HepG2 (cell line): ENCODE results near the gene CKB. TPM values are rescaled to one million over a fixed set of nuclear protein-coding genes. Genes with fewer than 3 reads are reported as not detected.

Experiments
- ATAC-seq: fragments of 200-7000 bp; cut with Tn5 transposase; 3 replicates; pipeline ENCODE4 v1.9.1; 2020; ENCODE audit warnings: mild to moderate bottlenecking, moderate library complexity
- BruUV-seq: library from RNA; stranded (reverse); fragments of 400-500 nt; replicated peaks from 2 replicates; lab custom pipeline; 2021; lab: Mats Ljungman, UMichigan
- CTCF ChIA-PET: fragments of 300-600 bp; formaldehyde crosslinking; extraction: SDS; loops from one replicate; lab custom pipeline; 2021; ENCODE audit warnings: low total read pairs, inconsistent platforms, low intra/inter-chr PET ratio; lab: Yijun Ruan, JAX
- POLR2A ChIA-PET: fragments of 350-600 bp; sonication (Branson Sonifier 250); formaldehyde crosslinking; loops from one replicate; lab custom pipeline; 2020; ENCODE audit warnings: antibody characterized with exemption, inconsistent platforms; lab: Yijun Ruan, JAX
- DNase-seq: peaks from one replicate; pipeline ENCODE4 v3.0.0-alpha.2; 2015; ENCODE audit warnings: low spot score
- FAIRE-seq: peaks from 3 replicates; lab custom pipeline; 2011; peaks lifted over from hg19 to GRCh38; lab: Jason Lieb, UNC
- H2AFZ ChIP-seq: one replicate; pipeline ENCODE4 v1.6.1; 2011; ENCODE audit warnings: low read length, inconsistent platforms
- H3K27ac ChIP-seq: fragments of 300-600 bp; 3 replicates; pipeline ENCODE4 v1.8.0; 2011; ENCODE audit warnings: mixed run types, mild to moderate bottlenecking, mixed read lengths, low read length, inconsistent platforms; ENCODE audit not compliant: insufficient read depth; ENCODE audit errors: extremely low read length
- H3K27me3 ChIP-seq, 2 experiments: fragments of 200-600 bp in 1 of 2; 2 replicates in 1 of 2; 3 replicates in 1 of 2; pipeline versions ENCODE4 v1.6.0 to v1.8.0; 2011; ENCODE audit warnings: low read length in 2 of 2, mild to moderate bottlenecking in 2 of 2, moderate library complexity in 2 of 2, inconsistent platforms in 1 of 2; ENCODE audit not compliant: insufficient read depth in 2 of 2, control insufficient read depth in 1 of 2
- H3K36me3 ChIP-seq, 2 experiments: fragments of 200-600 bp in 1 of 2; replicated peaks in 1 of 2; 2 replicates in 1 of 2; 3 replicates in 1 of 2; pipeline versions ENCODE4 v1.5.1 to v1.8.0; 2011; ENCODE audit warnings: low read length in 2 of 2, inconsistent platforms in 1 of 2; ENCODE audit not compliant: insufficient read depth in 2 of 2, control insufficient read depth in 1 of 2
- H3K4me1 ChIP-seq: 2 replicates; pipeline ENCODE4 v1.5.1; 2012; ENCODE audit warnings: low read length, inconsistent platforms; ENCODE audit not compliant: insufficient read depth
- H3K4me2 ChIP-seq: 2 replicates; pipeline ENCODE4 v1.6.0; 2011; ENCODE audit warnings: low read depth, low read length, inconsistent platforms
- H3K4me3 ChIP-seq, 3 experiments: fragments of 200-600 bp in 1 of 3; sonication (generic), shearing (Covaris generic) in 1 of 3; replicated peaks in 1 of 3; 2 replicates each; pipeline ENCODE4 v1.5.1; 2011 to 2016; ENCODE audit warnings: low read length in 3 of 3, inconsistent platforms in 2 of 3, low read depth in 2 of 3, mild to moderate bottlenecking in 2 of 3, control low read depth in 1 of 3, mixed read lengths in 1 of 3; ENCODE audit not compliant: insufficient read depth in 1 of 3
- H3K79me2 ChIP-seq: one replicate; pipeline ENCODE4 v1.6.1; 2011; ENCODE audit warnings: low read length, inconsistent platforms; ENCODE audit not compliant: insufficient read depth
- H3K9ac ChIP-seq: 2 replicates; pipeline ENCODE4 v1.6.0; 2011; ENCODE audit warnings: mild to moderate bottlenecking, low read depth, low read length, inconsistent platforms; ENCODE audit not compliant: insufficient read depth
- H3K9me3 ChIP-seq: 2 replicates; pipeline ENCODE4 v1.5.1; 2012; ENCODE audit warnings: mild to moderate bottlenecking, low read length
- H4K20me1 ChIP-seq: 2 replicates; pipeline ENCODE4 v1.6.0; 2011; ENCODE audit warnings: inconsistent platforms, mild to moderate bottlenecking, low read length, moderate library complexity; ENCODE audit not compliant: insufficient read depth
- AKAP8 ChIP-seq: sonication (generic); formaldehyde crosslinking; IDR thresholded peaks from 2 replicates; pipeline ENCODE4 v1.5.1; 2020; ENCODE audit warnings: mild to moderate bottlenecking, missing genetic modification reagents
- E2F5 ChIP-seq: sonication (generic); formaldehyde crosslinking; conservative IDR thresholded peaks from 2 replicates; pipeline ENCODE4 v1.4.0; 2020; ENCODE audit warnings: missing genetic modification reagents
- FIP1L1 ChIP-seq: fragments of 200-400 bp; formaldehyde crosslinking; IDR thresholded peaks from 2 replicates; pipeline ENCODE4 v1.6.1; 2018; ENCODE audit warnings: low read depth, mild to moderate bottlenecking, low read length, moderate library complexity, borderline replicate concordance; ENCODE audit not compliant: insufficient read depth
- GATA4 ChIP-seq: sonication (generic); IDR thresholded peaks from 2 replicates; pipeline ENCODE4 v1.6.1; 2016; ENCODE audit warnings: antibody characterized with exemption, low read depth, borderline replicate concordance
- HOXD1 ChIP-seq: sonication (generic); formaldehyde crosslinking; IDR thresholded peaks from 2 replicates; pipeline ENCODE4 v1.5.0; 2020; ENCODE audit warnings: missing genetic modification reagents
- MLX ChIP-seq: IDR thresholded peaks from 2 replicates; pipeline ENCODE4 v1.6.1; 2016
- ZFP82 ChIP-seq: sonication (generic); formaldehyde crosslinking; IDR thresholded peaks from 2 replicates; pipeline ENCODE4 v1.5.1; 2020; ENCODE audit warnings: mild to moderate bottlenecking, missing genetic modification reagents, borderline replicate concordance
- ZNF362 ChIP-seq: sonication (generic); formaldehyde crosslinking; IDR thresholded peaks from 2 replicates; pipeline ENCODE4 v1.4.0; 2020; ENCODE audit warnings: missing genetic modification reagents, mild to moderate bottlenecking, borderline replicate concordance
- ZNF572 ChIP-seq: sonication (generic); formaldehyde crosslinking; IDR thresholded peaks from 2 replicates; pipeline ENCODE4 v1.5.1; 2020; ENCODE audit warnings: mild to moderate bottlenecking, missing genetic modification reagents
- ZNF589 ChIP-seq: sonication (generic); formaldehyde crosslinking; conservative IDR thresholded peaks from 2 replicates; pipeline ENCODE4 v1.8.0; 2022; ENCODE audit warnings: mild to moderate bottlenecking, moderate library complexity, missing genetic modification reagents
- WGBS: methylation state at CpG from one replicate; pipeline ENCODE4 v1.1.6; 2017; ENCODE audit warnings: low lambda C conversion rate; 5-methylcytosine and 5-hydroxymethylcytosine counted together
- in situ Hi-C: cut with HindIII; loops from 2 replicates; pipeline ENCODE4 v1.10.0; 2017; ENCODE audit warnings: low pct_unique_long_range_greater_than_20kb; ENCODE audit not compliant: extremely low pct_ligation_motif_present
- intact Hi-C: fragments of 100-400 bp; cut with micrococcal nuclease; formaldehyde crosslinking; loops from one replicate; pipeline ENCODE4 v1.10.0; 2022; ENCODE audit not compliant: unreplicated experiment
- polyA plus RNA-seq, 8 experiments: library from polyadenylated mRNA; depleted of rRNA in 3 of 8; stranded (reverse) in 7 of 8; unstranded in 1 of 8; fragments of >200 nt; fragmentation: Illumina TruSeq in 4 of 8; extraction: Trizol in 4 of 8; gene quantifications; 2 replicates each; pipeline versions ENCODE4 v1.2.1 to v1.2.3, GENCODE V29; 2011 to 2016; ENCODE audit warnings: low read depth in 4 of 8, missing spikeins in 1 of 8, mixed read lengths in 1 of 8; ENCODE audit not compliant: insufficient read depth in 1 of 8
- total RNA-seq, 5 experiments: library from RNA; depleted of rRNA; stranded (reverse); fragments of >200 nt; fragmentation: Illumina TruSeq; extraction: Trizol; gene quantifications; 2 replicates each; pipeline ENCODE4 v1.2.3, GENCODE V29; 2016; ENCODE audit warnings: low read depth in 1 of 5
- TF ChIP-seq, protein P1 (sequence below): sonication (generic); formaldehyde crosslinking; IDR thresholded peaks from 2 replicates; pipeline ENCODE4 v1.4.0; 2020; ENCODE audit warnings: missing genetic modification reagents

Gene CKB
- total and polyA plus RNA-seq, 2 of the 13 experiments (the other 11 are each of a cell fraction or from before 2014, with no cell fraction given): 82.3 to 217 TPM

- no peaks in the 10 kb centered on the region for H3K36me3 ChIP-seq
- no peaks in the 10 kb centered on the region for H4K20me1 ChIP-seq
- peaks cover 6% of the 10 kb centered on the region for H3K79me2 ChIP-seq
- peaks cover 21% of the 10 kb centered on the region for H3K4me1 ChIP-seq
- no peak overlapping the region for H3K27ac ChIP-seq
- ATAC-seq (no peak), FAIRE-seq (no peak), DNase-seq (no peak)
- POLR2A ChIA-PET: no interaction called here
- in situ Hi-C loops (no loop called here), intact Hi-C loops (no loop called here)
- TF ChIP-seq E2F5 (CRISPR knock-in tag) (no peak), GATA4 (no peak), ZFP82 (CRISPR knock-in tag) (no peak), MLX (CRISPR knock-in tag) (no peak), ZNF362 (CRISPR knock-in tag) (no peak), ZNF589 (CRISPR knock-in tag) (no peak), ZNF572 (CRISPR knock-in tag) (no peak), HOXD1 (CRISPR knock-in tag) (no peak), AKAP8 (CRISPR knock-in tag) (no peak), FIP1L1 (no peak)
- TF ChIP-seq, protein P1, sequence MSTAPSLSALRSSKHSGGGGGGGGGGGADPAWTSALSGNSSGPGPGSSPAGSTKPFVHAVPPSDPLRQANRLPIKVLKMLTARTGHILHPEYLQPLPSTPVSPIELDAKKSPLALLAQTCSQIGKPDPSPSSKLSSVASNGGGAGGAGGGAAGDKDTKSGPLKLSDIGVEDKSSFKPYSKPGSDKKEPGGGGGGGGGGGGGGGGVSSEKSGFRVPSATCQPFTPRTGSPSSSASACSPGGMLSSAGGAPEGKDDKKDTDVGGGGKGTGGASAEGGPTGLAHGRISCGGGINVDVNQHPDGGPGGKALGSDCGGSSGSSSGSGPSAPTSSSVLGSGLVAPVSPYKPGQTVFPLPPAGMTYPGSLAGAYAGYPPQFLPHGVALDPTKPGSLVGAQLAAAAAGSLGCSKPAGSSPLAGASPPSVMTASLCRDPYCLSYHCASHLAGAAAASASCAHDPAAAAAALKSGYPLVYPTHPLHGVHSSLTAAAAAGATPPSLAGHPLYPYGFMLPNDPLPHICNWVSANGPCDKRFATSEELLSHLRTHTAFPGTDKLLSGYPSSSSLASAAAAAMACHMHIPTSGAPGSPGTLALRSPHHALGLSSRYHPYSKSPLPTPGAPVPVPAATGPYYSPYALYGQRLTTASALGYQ (CRISPR knock-in tag): no peak
- H3K9me3 ChIP-seq: no peaks in the 10 kb centered on the region
- CTCF ChIA-PET: no interaction called here
- H3K9ac ChIP-seq: no peak overlapping the region
- WGBS: 85% methylated on average over 13 of the region's 18 CpGs
- no peak overlapping the region for H3K4me2 ChIP-seq
- H3K4me3 ChIP-seq: no peak overlapping the region
- H3K27me3 ChIP-seq: no peaks in the 10 kb centered on the region
- H2AFZ ChIP-seq: no peak overlapping the region
- no TSS peak for BruUV-seq
These were observed 29.6 kb upstream of the CKB start for GRCh38 chr14:103552011-103552845.
